BLaER1 treated with 17β-estradiol and CSF1 and Interleukin-3, amounts not matched to agents 10 nM and 100 nM (cell line): ENCODE results near the gene DOK4.

Source experiments
- H3K27ac ChIP-seq, 11 experiments: shearing (Covaris generic); formaldehyde crosslinking; 2 replicates each; pipeline ENCODE4 v1.8.1; 2022
- H3K27me3 ChIP-seq, 11 experiments: shearing (Covaris generic); formaldehyde crosslinking; 2 replicates each; pipeline ENCODE4 v1.8.1; 2022
- H3K36me3 ChIP-seq, 11 experiments: shearing (Covaris generic); formaldehyde crosslinking; 2 replicates each; pipeline ENCODE4 v1.8.1; 2022
- H3K4me1 ChIP-seq, 10 experiments: shearing (Covaris generic); formaldehyde crosslinking; 2 replicates each; pipeline ENCODE4 v1.8.1; 2022
- H3K4me2 ChIP-seq, 11 experiments: shearing (Covaris generic); formaldehyde crosslinking; 2 replicates each; pipeline ENCODE4 v1.8.1; 2022
- H3K4me3 ChIP-seq, 10 experiments: shearing (Covaris generic); formaldehyde crosslinking; 2 replicates each; pipeline ENCODE4 v1.8.1; 2022
- H3K9ac ChIP-seq, 11 experiments: shearing (Covaris generic); formaldehyde crosslinking; 2 replicates each; pipeline ENCODE4 v1.8.1; 2022
- H3K9me3 ChIP-seq, 11 experiments: shearing (Covaris generic); formaldehyde crosslinking; replicated peaks in 1 of 11; 2 replicates each; pipeline ENCODE4 v1.8.1; 2022
- H4K20me1 ChIP-seq, 11 experiments: shearing (Covaris generic); formaldehyde crosslinking; 2 replicates each; pipeline ENCODE4 v1.8.1; 2022
- Cebpa-rat ChIP-seq, 11 experiments: shearing (Covaris generic); IDR thresholded peaks; 2 replicates each; pipeline ENCODE4 v1.8.1; 2022

Gene DOK4

DNA sequence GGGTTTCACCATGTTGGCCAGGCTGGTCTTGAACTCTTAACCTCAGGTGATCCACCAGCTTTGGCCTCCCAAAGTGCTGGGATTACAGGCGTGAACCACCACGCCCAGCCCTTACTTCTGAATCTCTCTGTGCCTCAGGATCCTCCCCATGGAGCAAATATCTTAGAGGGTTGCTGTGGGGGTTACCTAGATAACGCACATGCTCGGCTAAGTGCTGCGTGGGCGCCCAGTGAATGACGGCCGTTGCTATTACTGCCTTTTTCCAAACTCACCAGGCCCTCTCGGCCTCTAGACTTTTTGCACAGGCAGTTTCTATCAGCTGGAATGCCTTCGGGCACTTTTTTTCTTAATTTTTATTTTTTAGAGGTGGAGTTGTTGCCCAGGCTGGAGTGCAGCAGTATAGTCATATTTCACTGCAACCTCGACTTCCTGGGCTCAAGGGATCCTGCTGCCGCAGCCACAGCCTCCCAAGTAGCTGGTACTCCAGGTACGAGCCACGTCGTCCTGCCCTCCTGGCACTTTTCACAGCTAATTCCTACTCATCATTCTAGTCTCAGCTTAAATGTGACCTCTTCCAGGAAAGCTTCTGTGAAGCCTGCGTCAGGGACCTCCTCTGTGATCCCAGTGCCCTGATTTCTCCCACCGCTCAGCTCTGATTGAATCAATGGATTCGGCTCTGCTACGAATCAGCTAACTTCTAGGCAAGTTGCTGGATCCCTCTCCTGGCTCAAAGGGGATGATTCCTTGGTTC, 41.5 kb upstream of the DOK4 start:
- H4K20me1 ChIP-seq: 0 out of 22 replicates have a peak, but pooled peaks cover 0 to 8% (median 0%) of the 10 kb centered on the region in 11 experiments
- H3K4me1 ChIP-seq: peaks cover 53 to 93% (median 78%) of the 10 kb centered on the region in 10 experiments
- H3K4me3 ChIP-seq: no peak overlapping the region
- no peaks in the 10 kb centered on the region for H3K9me3 ChIP-seq
- peaks cover 0 to 12% (median 0%) of the 10 kb centered on the region in 11 experiments; a peak in 2 of 22 replicates for H3K27me3 ChIP-seq
- peak overlapping the region in 1 of 11 experiments; percentile 62; a peak in 4 of 22 replicates for H3K9ac ChIP-seq
- H3K36me3 ChIP-seq: peaks cover 0 to 13% (median 3%) of the 10 kb centered on the region in 11 experiments; a peak in 6 of 22 replicates
- peak overlapping the region in 6 of 11 experiments; percentile 74 to 96 (median 92); a peak in 12 of 22 replicates for H3K4me2 ChIP-seq
- peak overlapping the region in 7 of 11 experiments; percentile 59 to 77 (median 73); a peak in 10 of 22 replicates for H3K27ac ChIP-seq
- no peak for TF ChIP-seq Cebpa-rat (IDR thresholded peaks at IDR 0.05)

DNA sequence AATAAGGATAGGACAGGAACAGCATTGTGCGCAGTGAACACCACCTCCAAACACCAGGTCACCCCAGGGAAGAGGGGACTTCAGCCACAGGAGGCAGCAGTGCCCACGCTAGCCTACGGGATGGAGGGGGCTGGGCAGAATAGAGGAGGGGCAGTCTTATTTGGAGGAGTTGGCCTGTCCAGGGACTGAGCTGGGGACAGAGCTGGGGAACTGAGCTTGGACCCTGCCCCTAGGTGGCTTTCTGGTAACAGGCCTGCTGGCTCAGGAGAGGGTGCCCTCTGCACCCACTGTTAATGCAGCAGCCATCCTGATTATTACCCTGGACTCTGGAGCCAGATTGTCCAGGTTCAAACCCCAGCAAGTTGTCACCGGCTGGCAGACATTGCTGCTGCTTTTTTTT, 40.7 kb upstream of the DOK4 start:
- TF ChIP-seq Cebpa-rat (IDR thresholded peaks at IDR 0.05): no peak
- Histone ChIP-seq H3K36me3 (peaks cover 0 to 13% (median 3%) of the 10 kb centered on the region in 11 experiments; a peak in 6 of 22 replicates), H3K4me1 (peaks cover 49 to 92% (median 74%) of the 10 kb centered on the region in 10 experiments), H3K27ac (peak overlapping the region in 7 of 11 experiments; percentile 2 to 51 (median 25); a peak in 9 of 22 replicates), H3K27me3 (peaks cover 0 to 10% (median 0%) of the 10 kb centered on the region in 11 experiments; a peak in 2 of 22 replicates), H4K20me1 (0 out of 22 replicates have a peak, but pooled peaks cover 0 to 6% (median 0%) of the 10 kb centered on the region in 11 experiments), H3K9ac (peak overlapping the region in 3 of 11 experiments; percentile 23 to 37 (median 32); a peak in 4 of 22 replicates), H3K9me3 (no peaks in the 10 kb centered on the region), H3K4me3 (0 out of 20 replicates have a peak overlapping the region, but pooled peaks of 1 of the 10 experiments have one; percentile 24), H3K4me2 (peak overlapping the region in 8 of 11 experiments; percentile 37 to 96 (median 78); a peak in 14 of 22 replicates)

DNA sequence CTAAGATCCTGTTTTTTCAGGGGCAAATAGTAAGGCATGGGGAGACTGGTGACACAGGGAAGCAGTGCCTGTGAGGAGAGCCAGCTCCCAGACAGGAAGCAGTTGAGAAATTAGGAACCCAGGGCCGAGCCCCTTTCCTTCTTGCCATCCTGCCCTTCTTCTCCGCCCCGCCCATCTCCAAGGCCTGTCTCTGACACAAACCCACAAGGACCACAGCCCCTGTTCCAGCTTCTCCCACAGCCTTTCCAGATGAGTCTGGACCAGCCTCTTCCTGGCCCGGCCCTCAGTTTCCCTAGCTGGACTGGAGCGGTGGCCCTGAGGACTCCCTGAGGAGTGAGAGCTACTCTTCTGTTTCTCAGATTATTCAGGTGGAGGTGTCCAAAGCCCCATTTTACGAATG, 40.2 kb upstream of the DOK4 start:
- Histone ChIP-seq H3K4me2 (peak overlapping the region in 8 of 11 experiments; percentile 37 to 96 (median 78); a peak in 15 of 22 replicates), H3K9ac (peak overlapping the region in 5 of 11 experiments; percentile 23 to 44 (median 37); a peak in 6 of 22 replicates), H3K27ac (peak overlapping the region in 7 of 11 experiments; percentile 2 to 51 (median 25); a peak in 9 of 22 replicates), H3K36me3 (peaks cover 0 to 13% (median 3%) of the 10 kb centered on the region in 11 experiments; a peak in 6 of 22 replicates), H3K4me1 (peaks cover 44 to 88% (median 69%) of the 10 kb centered on the region in 10 experiments), H3K27me3 (peaks cover 0 to 10% (median 0%) of the 10 kb centered on the region in 11 experiments; a peak in 2 of 22 replicates), H3K9me3 (no peaks in the 10 kb centered on the region), H4K20me1 (0 out of 22 replicates have a peak, but pooled peaks cover 0 to 1% (median 0%) of the 10 kb centered on the region in 11 experiments), H3K4me3 (0 out of 20 replicates have a peak overlapping the region, but pooled peaks of 1 of the 10 experiments have one; percentile 24)
- no peak for TF ChIP-seq Cebpa-rat (IDR thresholded peaks at IDR 0.05)

DNA sequence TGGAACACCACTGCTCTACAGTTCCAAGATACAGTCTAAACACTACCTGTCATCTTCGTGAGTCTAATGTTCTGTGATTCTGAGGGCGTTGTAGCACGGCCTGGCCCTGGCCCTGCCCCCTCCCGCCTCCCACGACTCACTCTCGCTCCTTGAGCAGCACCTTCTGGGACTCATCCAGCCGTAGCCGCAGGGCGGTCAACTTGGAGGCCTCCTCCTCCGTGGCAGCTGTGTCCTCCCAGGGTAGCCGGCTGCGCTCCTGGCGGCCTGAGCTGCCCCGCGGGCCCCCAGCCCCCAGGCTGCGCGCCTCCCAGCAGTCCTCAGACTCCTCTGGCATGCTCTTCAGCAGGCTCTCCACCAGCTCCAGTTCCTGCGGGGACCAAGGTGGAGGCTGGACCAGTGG, 39.5 kb upstream of the DOK4 start:
- Histone ChIP-seq H3K4me1 (peaks cover 36 to 81% (median 62%) of the 10 kb centered on the region in 10 experiments), H3K27me3 (peaks cover 0 to 8% (median 0%) of the 10 kb centered on the region in 11 experiments; a peak in 2 of 22 replicates), H4K20me1 (no peaks in the 10 kb centered on the region), H3K27ac (peak overlapping the region in 3 of 11 experiments; percentile 17 to 51 (median 36); a peak in 5 of 22 replicates), H3K9me3 (no peaks in the 10 kb centered on the region), H3K36me3 (peaks cover 0 to 13% (median 3%) of the 10 kb centered on the region in 11 experiments; a peak in 6 of 22 replicates), H3K4me2 (peak overlapping the region in 8 of 11 experiments; percentile 37 to 96 (median 78); a peak in 15 of 22 replicates), H3K4me3 (no peak overlapping the region), H3K9ac (peak overlapping the region in 2 of 11 experiments; percentile 32 to 39; a peak in 3 of 22 replicates)
- TF ChIP-seq Cebpa-rat (IDR thresholded peaks at IDR 0.05): no peak

DNA sequence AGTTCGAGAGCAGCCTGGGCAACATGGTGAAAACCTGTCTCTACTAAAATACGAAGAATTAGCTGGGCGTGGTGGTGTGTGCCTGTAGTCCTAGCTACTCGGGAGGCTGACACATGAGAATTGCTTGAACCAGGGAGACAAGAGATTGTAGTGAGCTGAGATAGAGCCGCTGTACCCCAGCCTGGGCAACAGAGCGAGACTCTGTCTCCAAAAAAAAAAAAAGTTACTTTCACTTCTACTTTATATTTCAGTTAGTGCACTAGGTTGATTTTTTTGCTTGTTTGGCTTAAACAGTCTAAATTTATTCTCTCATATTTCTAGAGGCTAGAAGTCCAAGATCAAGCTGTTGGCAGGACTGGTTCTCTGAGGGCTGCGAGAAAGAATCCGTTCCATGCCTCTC, 36.7 kb upstream of the DOK4 start:
- Histone ChIP-seq H3K4me2 (peak overlapping the region; percentile 10 to 61 (median 35); a peak in 19 of 22 replicates), H3K4me3 (no peak overlapping the region)

DNA sequence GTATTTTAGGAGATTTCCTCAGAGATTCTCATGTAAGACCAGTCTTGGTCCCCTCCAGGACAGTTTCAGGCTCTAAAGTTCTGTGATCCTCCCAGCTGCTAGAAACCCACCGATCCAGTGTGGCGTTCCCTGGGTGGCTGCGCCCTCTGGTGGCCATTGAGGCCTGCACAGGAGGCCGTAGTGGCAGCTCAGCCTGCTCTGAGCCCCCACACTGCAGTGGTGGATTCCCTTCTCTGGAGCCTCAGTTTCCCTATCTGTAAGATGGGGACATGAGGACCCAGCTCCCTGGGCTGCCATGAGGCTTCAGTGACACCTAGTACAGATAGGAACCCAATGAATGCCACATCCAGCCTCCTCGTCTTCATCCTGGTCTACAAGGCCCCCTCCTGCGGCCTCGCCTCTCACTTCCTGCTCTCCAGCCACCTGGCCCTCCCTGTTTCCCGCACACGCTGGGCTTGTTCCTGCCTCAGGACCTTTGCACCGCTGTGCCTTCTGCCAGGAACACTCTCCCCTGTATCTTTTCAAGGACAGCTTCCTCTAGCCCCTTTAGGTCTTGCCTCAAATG, 33.6 kb upstream of the DOK4 start:
- H3K9ac ChIP-seq: no peak overlapping the region
- no peak overlapping the region for H3K27ac ChIP-seq
- H4K20me1 ChIP-seq: 0 out of 22 replicates have a peak, but pooled peaks cover 0 to 11% (median 0%) of the 10 kb centered on the region in 11 experiments
- no peak overlapping the region for H3K4me2 ChIP-seq
- H3K4me1 ChIP-seq: peaks cover 6 to 32% (median 16%) of the 10 kb centered on the region in 10 experiments; a peak in 17 of 20 replicates
- no peaks in the 10 kb centered on the region; a peak in 1 of 22 replicates for H3K27me3 ChIP-seq
- no peak for TF ChIP-seq Cebpa-rat (IDR thresholded peaks at IDR 0.05)
- no peak overlapping the region for H3K4me3 ChIP-seq
- no peaks in the 10 kb centered on the region for H3K9me3 ChIP-seq
- peaks cover 0 to 44% (median 8%) of the 10 kb centered on the region in 11 experiments; a peak in 9 of 22 replicates for H3K36me3 ChIP-seq

More for the DNA sequence above, 36.7 kb upstream of the DOK4 start:
- H3K27ac ChIP-seq: peak overlapping the region in 4 of 11 experiments; percentile 5 to 24 (median 13); a peak in 2 of 22 replicates
- peaks cover 0 to 20% (median 5%) of the 10 kb centered on the region in 11 experiments; a peak in 10 of 22 replicates for H3K36me3 ChIP-seq
- no peak for TF ChIP-seq Cebpa-rat (IDR thresholded peaks at IDR 0.05)
- H3K4me1 ChIP-seq: peaks cover 13 to 63% (median 34%) of the 10 kb centered on the region in 10 experiments
- 0 out of 22 replicates have a peak, but pooled peaks cover 0 to 5% (median 0%) of the 10 kb centered on the region in 11 experiments for H4K20me1 ChIP-seq
- no peaks in the 10 kb centered on the region for H3K9me3 ChIP-seq
- no peak overlapping the region for H3K9ac ChIP-seq
- H3K27me3 ChIP-seq: no peaks in the 10 kb centered on the region; a peak in 1 of 22 replicates

DNA sequence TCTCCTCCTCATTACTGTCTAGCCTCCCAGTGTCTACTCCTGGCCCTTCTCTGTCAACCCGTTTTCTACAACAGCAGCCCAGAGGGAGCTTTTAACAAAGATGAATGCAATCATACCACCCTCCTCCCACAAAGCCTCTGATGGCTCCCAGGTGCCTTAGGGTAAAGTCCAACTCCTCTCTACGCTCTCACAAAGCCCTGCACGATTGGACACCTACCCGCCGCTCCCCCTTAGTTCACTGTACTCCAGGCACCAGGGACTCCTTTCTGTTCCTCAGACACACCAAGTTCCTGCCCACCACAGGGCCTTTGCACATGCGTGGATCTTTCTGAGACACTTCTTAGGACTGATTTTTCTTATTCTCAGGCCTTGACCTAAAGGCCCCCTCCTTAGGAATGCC, 32.6 kb upstream of the DOK4 start:
- TF ChIP-seq Cebpa-rat (IDR thresholded peaks at IDR 0.05): no peak
- H4K20me1 ChIP-seq: 0 out of 22 replicates have a peak, but pooled peaks cover 0 to 11% (median 0%) of the 10 kb centered on the region in 11 experiments
- no peak overlapping the region for H3K4me2 ChIP-seq
- H3K4me1 ChIP-seq: peaks cover 6 to 29% (median 15%) of the 10 kb centered on the region in 10 experiments; a peak in 17 of 20 replicates
- peaks cover 0 to 52% (median 8%) of the 10 kb centered on the region in 11 experiments; a peak in 9 of 22 replicates for H3K36me3 ChIP-seq
- no peaks in the 10 kb centered on the region; a peak in 1 of 22 replicates for H3K27me3 ChIP-seq
- H3K9ac ChIP-seq: no peak overlapping the region
- H3K27ac ChIP-seq: no peak overlapping the region
- H3K4me3 ChIP-seq: no peak overlapping the region
- no peaks in the 10 kb centered on the region for H3K9me3 ChIP-seq

DNA sequence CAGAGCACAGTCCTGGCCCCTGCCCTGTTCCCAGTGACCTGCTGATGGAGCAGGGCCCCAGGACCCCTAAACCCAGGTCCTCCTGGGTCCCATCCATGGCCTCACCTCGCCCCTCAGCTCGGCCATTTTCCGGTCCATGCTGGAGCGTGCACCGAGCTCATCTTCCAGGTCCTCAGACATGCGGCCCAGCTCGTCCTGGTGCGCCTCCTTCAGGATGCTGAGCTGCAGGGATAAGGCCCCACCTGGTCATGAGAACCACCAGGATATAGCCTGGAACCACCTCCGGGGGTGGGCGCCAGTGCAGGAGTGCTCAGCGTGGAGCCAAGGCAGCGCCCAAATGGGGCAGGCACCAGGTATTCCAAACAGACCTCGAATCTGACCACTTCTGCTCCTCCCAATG, 32.2 kb upstream of the DOK4 start:
- Histone ChIP-seq H3K9me3 (no peaks in the 10 kb centered on the region), H4K20me1 (0 out of 22 replicates have a peak, but pooled peaks cover 0 to 11% (median 0%) of the 10 kb centered on the region in 11 experiments), H3K9ac (no peak overlapping the region; a peak in 1 of 22 replicates), H3K4me2 (no peak overlapping the region), H3K27me3 (no peaks in the 10 kb centered on the region; a peak in 1 of 22 replicates), H3K36me3 (peaks cover 0 to 56% (median 8%) of the 10 kb centered on the region in 11 experiments; a peak in 9 of 22 replicates), H3K4me3 (no peak overlapping the region), H3K4me1 (peaks cover 6 to 26% (median 14%) of the 10 kb centered on the region in 10 experiments; a peak in 17 of 20 replicates), H3K27ac (no peak overlapping the region)
- no peak for TF ChIP-seq Cebpa-rat (IDR thresholded peaks at IDR 0.05)
